Endothelial cell of umbilical vein (primary cell): Measurements from ENCODE around the gene CFAP97D1. TPM values are rescaled to one million over a fixed set of nuclear protein-coding genes. Genes with fewer than 3 reads are reported as not detected.

ENCODE experiments used
- BruUV-seq: library from RNA; stranded (reverse); fragments of 400-500 nt; replicated peaks from 2 replicates; lab custom pipeline; 2021; lab: Mats Ljungman, UMichigan
- CTCF ChIA-PET: fragments of 300-600, 350-600 bp; sonication (Branson Sonifier 250); formaldehyde crosslinking; loops from one replicate; lab custom pipeline; 2021; ENCODE audit warnings: antibody characterized with exemption, inconsistent platforms; lab: Charles Lee
- POLR2A ChIA-PET: fragments of 300-600, 350-600 bp; sonication (Branson Sonifier 250); formaldehyde crosslinking; loops from one replicate; lab custom pipeline; 2021; ENCODE audit warnings: antibody characterized with exemption, inconsistent platforms; lab: Charles Lee
- DNase-seq: peaks from one replicate; pipeline ENCODE4 v3.0.0-alpha.2; 2011; ENCODE audit warnings: low read depth, low spot score
- FAIRE-seq: peaks from 2 replicates; lab custom pipeline; 2011; peaks lifted over from hg19 to GRCh38; lab: Jason Lieb, UNC
- H2AFZ ChIP-seq: 2 replicates; pipeline ENCODE4 v1.6.0; 2012; ENCODE audit warnings: low read depth, low read length, control low read depth, inconsistent platforms
- H3K27ac ChIP-seq: 2 replicates; pipeline ENCODE4 v1.5.1; 2011; ENCODE audit warnings: low read depth, mild to moderate bottlenecking, control low read depth, low read length, moderate library complexity; ENCODE audit not compliant: insufficient read depth
- H3K27me3 ChIP-seq, 2 experiments: 2 replicates each; pipeline versions ENCODE4 v1.6.0 to v1.6.1; 2011; ENCODE audit warnings: low read length in 2 of 2, mixed read lengths in 1 of 2; ENCODE audit not compliant: control insufficient read depth in 2 of 2, insufficient read depth in 2 of 2
- H3K36me3 ChIP-seq, 2 experiments: 2 replicates in 1 of 2; 3 replicates in 1 of 2; pipeline ENCODE4 v1.5.1; 2011; ENCODE audit warnings: low read length in 2 of 2, mild to moderate bottlenecking in 1 of 2, moderate library complexity in 1 of 2; ENCODE audit not compliant: control insufficient read depth in 2 of 2, insufficient read depth in 2 of 2; ENCODE audit errors: extremely low read depth in 1 of 2
- H3K4me1 ChIP-seq: 3 replicates; pipeline ENCODE4 v1.5.1; 2011; ENCODE audit warnings: mild to moderate bottlenecking, low read length; ENCODE audit not compliant: control insufficient read depth, insufficient read depth; ENCODE audit errors: extremely low read depth
- H3K4me2 ChIP-seq: 2 replicates; pipeline ENCODE4 v1.6.1; 2011; ENCODE audit warnings: low read length, control low read depth, mixed read lengths; ENCODE audit not compliant: insufficient read depth
- H3K4me3 ChIP-seq, 3 experiments: fragments of 200-600 bp in 1 of 3; sonication (generic), shearing (Covaris generic) in 1 of 3; replicated peaks in 1 of 3; 2 replicates each; pipeline ENCODE4 v1.5.1; 2011 to 2016; ENCODE audit warnings: control low read depth in 3 of 3, low read length in 3 of 3, mild to moderate bottlenecking in 2 of 3, inconsistent platforms in 1 of 3, low read depth in 1 of 3, moderate library complexity in 1 of 3; ENCODE audit not compliant: insufficient read depth in 1 of 3
- H3K79me2 ChIP-seq: 2 replicates; pipeline ENCODE4 v1.6.0; 2012; ENCODE audit warnings: low read length, inconsistent platforms; ENCODE audit not compliant: control insufficient read depth, insufficient read depth
- H3K9ac ChIP-seq: replicated peaks from 2 replicates; pipeline ENCODE3; 2011; ENCODE audit warnings: low read length, control low read depth; ENCODE audit not compliant: insufficient read depth; ENCODE audit errors: extremely low read depth
- H3K9me1 ChIP-seq: replicated peaks from 3 replicates; pipeline ENCODE4 v1.6.0; 2011; ENCODE audit warnings: mild to moderate bottlenecking, low read length; ENCODE audit not compliant: control insufficient read depth, insufficient read depth; ENCODE audit errors: extremely low read depth
- H3K9me3 ChIP-seq: replicated peaks from 2 replicates; pipeline ENCODE4 v1.5.1; 2012; ENCODE audit warnings: low read length, inconsistent platforms; ENCODE audit not compliant: control insufficient read depth, insufficient read depth
- H4K20me1 ChIP-seq: replicated peaks from 2 replicates; pipeline ENCODE3; 2011; ENCODE audit warnings: mild to moderate bottlenecking, low read length; ENCODE audit not compliant: control insufficient read depth, insufficient read depth; ENCODE audit errors: extremely low read depth
- CTCF ChIP-seq, 2 donors: IDR thresholded peaks; 1 replicate in 1 of 2; 2 replicates in 1 of 2; pipeline ENCODE4 v1.5.1; 2011; ENCODE audit warnings: low read length in 2 of 2, mild to moderate bottlenecking in 2 of 2, moderate library complexity in 2 of 2, control low read depth in 1 of 2, inconsistent platforms in 1 of 2, low read depth in 1 of 2; ENCODE audit not compliant: insufficient read depth in 1 of 2; ENCODE audit errors: extremely low read depth in 1 of 2
- EZH2 ChIP-seq: IDR thresholded peaks from 2 replicates; pipeline ENCODE4 v1.6.1; 2012; ENCODE audit warnings: borderline replicate concordance, low read depth, mild to moderate bottlenecking, moderate library complexity, low read length, inconsistent platforms; ENCODE audit not compliant: severe bottlenecking
- FOS ChIP-seq: IDR thresholded peaks from 2 replicates; pipeline ENCODE4 v1.6.1; 2011; ENCODE audit warnings: mild to moderate bottlenecking, low read length, moderate library complexity, borderline replicate concordance; ENCODE audit not compliant: insufficient read depth
- GATA2 ChIP-seq: IDR thresholded peaks from 2 replicates; pipeline ENCODE4 v1.7.0; 2011; ENCODE audit warnings: low read depth, mild to moderate bottlenecking, moderate library complexity, mixed read lengths, low read length; ENCODE audit not compliant: insufficient read length, insufficient read depth
- JUN ChIP-seq: IDR thresholded peaks from 2 replicates; pipeline ENCODE4 v1.6.1; 2011; ENCODE audit warnings: borderline replicate concordance, low read depth; ENCODE audit not compliant: insufficient read length, insufficient read depth
- MAX ChIP-seq: IDR thresholded peaks from 2 replicates; pipeline ENCODE4 v1.6.1; 2011; ENCODE audit not compliant: insufficient read depth, insufficient read length
- MYC ChIP-seq: IDR thresholded peaks from one replicate; pipeline ENCODE4 v1.6.1; 2011; ENCODE audit warnings: mild to moderate bottlenecking, low read depth, low read length
- POLR2A ChIP-seq: IDR thresholded peaks from 2 replicates; pipeline ENCODE4 v1.6.1; 2012; ENCODE audit warnings: low read depth, mild to moderate bottlenecking, control low read depth, low read length
- POLR2AphosphoS5 ChIP-seq: IDR thresholded peaks from 2 replicates; pipeline ENCODE4 v1.6.1; 2012; ENCODE audit warnings: low read depth, mild to moderate bottlenecking, control low read depth, low read length, moderate library complexity; ENCODE audit not compliant: insufficient read depth
- dilution Hi-C: fragments of 300-500 bp; cut with MboI; formaldehyde crosslinking; loops from one replicate; pipeline ENCODE4 v1.15.0; 2019; ENCODE audit warnings: low sequenced_read_pairs; ENCODE audit not compliant: extremely low pct_ligation_motif_present
- intact Hi-C: fragments of 100-400 bp; cut with micrococcal nuclease; formaldehyde crosslinking; loops from one replicate; pipeline ENCODE4 v1.10.0; 2022
- polyA plus RNA-seq, 4 experiments: library from polyadenylated mRNA; depleted of rRNA in 3 of 4; stranded (reverse) in 3 of 4; unstranded in 1 of 4; fragments of >200 nt; gene quantifications; 2 replicates each; pipeline versions ENCODE4 v1.2.1 to v1.2.3, GENCODE V29; 2011 to 2012; ENCODE audit warnings: missing spikeins in 1 of 4
- total RNA-seq: library from RNA; stranded (reverse); gene quantifications from 2 replicates; pipeline ENCODE4 v1.2.3, GENCODE V29; 2021

CFAP97D1 gene
- total and polyA plus RNA-seq, 2 donors (not counting 3 experiments of a cell fraction or from before 2014, with no cell fraction given): not detected

- H3K9ac ChIP-seq: no peak overlapping the region
These were observed 27.8 kb downstream of the CFAP97D1 start for GRCh38 chr17:43808076-43808475.

More at GRCh38 chr17:43808076-43808475, 27.8 kb downstream of the CFAP97D1 start:
- Histone ChIP-seq H3K9me3 (no peaks in the 10 kb centered on the region), H3K27ac (no peak overlapping the region), H3K36me3 (peaks cover 0 to 1% of the 10 kb centered on the region in 2 experiments), H3K4me3 (no peak overlapping the region), H4K20me1 (no peaks in the 10 kb centered on the region), H3K79me2 (no peaks in the 10 kb centered on the region), H2AFZ (no peak overlapping the region), H3K27me3 (no peaks in the 10 kb centered on the region), H3K9me1 (no peaks in the 10 kb centered on the region), H3K4me1 (peaks cover 9% of the 10 kb centered on the region), H3K4me2 (no peak overlapping the region)
- no TSS peak for BruUV-seq
- CTCF ChIA-PET: interaction anchor here (0.5 kb wide), 1 partner anchor 10 kb away, joined by 3 read pairs; no protein-coding TSS in a partner anchor
- FAIRE-seq (no peak), DNase-seq (no peak)
- intact Hi-C loops (no loop called here), dilution Hi-C loops (no loop called here)
- POLR2A ChIA-PET: no interaction called here
- TF ChIP-seq MAX: no peak
- TF ChIP-seq EZH2: no peak
- TF ChIP-seq GATA2: no peak
- no peak for TF ChIP-seq POLR2AphosphoS5
- TF ChIP-seq POLR2A: no peak
- no peak for TF ChIP-seq CTCF (IDR thresholded peaks at IDR 0.05; ENCODE audit: extremely low read depth in 1 of 2, insufficient read depth in 1 of 2, low read depth in 1 of 2, low read length in 2 of 2)
- no peak for TF ChIP-seq FOS
- TF ChIP-seq JUN: no peak
- no peak for TF ChIP-seq MYC
